Suprapubic skin (tissue), 4 donors: ENCODE results near the gene TMEM88. TPM values are rescaled to one million over a fixed set of nuclear protein-coding genes. Genes with fewer than 3 reads are reported as not detected.
"Not testable (repeated sequence)": the region's sequence is repeated elsewhere in the genome, so short reads cannot be mapped to it uniquely, and the experiment has no call there.

Source experiments
- DNase-seq, 2 donors: peaks; one replicate each; pipeline ENCODE4 v3.0.0-alpha.2; 2019; ENCODE audit warnings: low spot score in 2 of 2
- H3K27ac ChIP-seq: fragments of 200-600 bp; sonication (generic); one replicate; pipeline ENCODE4 v1.5.1; 2019
- H3K27me3 ChIP-seq: fragments of 200-600 bp; sonication (generic); one replicate; pipeline ENCODE4 v1.5.1; 2019
- H3K36me3 ChIP-seq: fragments of 200-600 bp; sonication (generic); one replicate; pipeline ENCODE4 v1.5.1; 2019
- H3K4me1 ChIP-seq: fragments of 200-600 bp; sonication (generic); one replicate; pipeline ENCODE4 v1.5.1; 2019
- H3K4me3 ChIP-seq: fragments of 200-600 bp; sonication (generic); one replicate; pipeline ENCODE4 v1.5.1; 2019; ENCODE audit warnings: mild to moderate bottlenecking
- H3K9me3 ChIP-seq: fragments of 200-600 bp; sonication (generic); one replicate; pipeline ENCODE4 v1.5.1; 2019
- EP300 ChIP-seq: sonication (generic); formaldehyde crosslinking; IDR thresholded peaks from one replicate; pipeline ENCODE4 v1.6.1; 2017; ENCODE audit warnings: antibody characterized with exemption
- POLR2A ChIP-seq, 2 donors: fragments of 450-650 bp; IDR thresholded peaks; one replicate each; pipeline ENCODE4 v1.6.1; 2017; ENCODE audit warnings: antibody characterized with exemption in 2 of 2, mild to moderate bottlenecking in 2 of 2, moderate library complexity in 2 of 2
- POLR2AphosphoS5 ChIP-seq, 3 donors: sonication (generic); formaldehyde crosslinking; IDR thresholded peaks; one replicate each; pipeline ENCODE4 v1.6.1; 2017; ENCODE audit warnings: antibody characterized with exemption in 3 of 3
- WGBS: methylation state at CpG from one replicate; pipeline ENCODE4 v1.1.5; 2018; 5-methylcytosine and 5-hydroxymethylcytosine counted together
- total RNA-seq, 4 donors: library from RNA; depleted of rRNA; stranded (reverse); fragments of >200 nt; gene quantifications; one replicate each; pipeline ENCODE4 v1.1.0, GENCODE V29; 2016
- TF ChIP-seq, protein P1 (sequence below), 2 donors: fragments of 200-600 bp in 1 of 2; fragments of 450-650 bp in 1 of 2; sonication (generic) in 1 of 2; IDR thresholded peaks; one replicate each; pipeline ENCODE4 v1.5.1; 2016 to 2019; ENCODE audit warnings: antibody characterized with exemption in 2 of 2, mild to moderate bottlenecking in 1 of 2, moderate library complexity in 1 of 2

The TMEM88 gene
- total RNA-seq, 4 donors from 2014 or later: 4.2 to 7.6 (median 5.1) TPM

DNA sequence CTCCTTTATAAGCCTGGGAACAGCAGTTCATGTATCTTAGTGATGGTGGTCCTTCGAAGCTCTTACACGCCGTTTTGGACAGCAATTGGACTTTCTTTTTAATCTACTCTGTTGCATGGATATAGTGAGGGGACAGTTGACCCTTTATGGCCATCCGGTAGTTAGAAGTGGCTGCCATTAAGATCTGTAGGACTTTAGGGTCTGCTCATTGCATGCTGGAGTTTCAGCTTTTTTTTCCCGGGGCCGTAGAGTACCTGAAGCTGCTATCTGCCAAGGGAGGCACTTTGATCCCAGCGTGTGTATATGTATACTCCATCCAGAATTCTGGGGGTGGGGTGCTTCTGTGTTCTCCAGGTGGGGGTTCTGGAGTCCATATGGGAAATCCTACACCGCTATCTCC, 4.2 kb downstream of the TMEM88 start:
- Histone ChIP-seq H3K27me3 (no peaks in the 10 kb centered on the region), H3K9me3 (no peaks in the 10 kb centered on the region), H3K27ac (no peak overlapping the region), H3K4me1 (peaks cover 41% of the 10 kb centered on the region), H3K4me3 (peak overlapping the region; percentile 71), H3K36me3 (peaks cover under 1% of the 10 kb centered on the region)
- no peak for TF ChIP-seq EP300
- no peak for TF ChIP-seq POLR2A (IDR thresholded peaks at IDR 0.05)
- TF ChIP-seq, protein P1, sequence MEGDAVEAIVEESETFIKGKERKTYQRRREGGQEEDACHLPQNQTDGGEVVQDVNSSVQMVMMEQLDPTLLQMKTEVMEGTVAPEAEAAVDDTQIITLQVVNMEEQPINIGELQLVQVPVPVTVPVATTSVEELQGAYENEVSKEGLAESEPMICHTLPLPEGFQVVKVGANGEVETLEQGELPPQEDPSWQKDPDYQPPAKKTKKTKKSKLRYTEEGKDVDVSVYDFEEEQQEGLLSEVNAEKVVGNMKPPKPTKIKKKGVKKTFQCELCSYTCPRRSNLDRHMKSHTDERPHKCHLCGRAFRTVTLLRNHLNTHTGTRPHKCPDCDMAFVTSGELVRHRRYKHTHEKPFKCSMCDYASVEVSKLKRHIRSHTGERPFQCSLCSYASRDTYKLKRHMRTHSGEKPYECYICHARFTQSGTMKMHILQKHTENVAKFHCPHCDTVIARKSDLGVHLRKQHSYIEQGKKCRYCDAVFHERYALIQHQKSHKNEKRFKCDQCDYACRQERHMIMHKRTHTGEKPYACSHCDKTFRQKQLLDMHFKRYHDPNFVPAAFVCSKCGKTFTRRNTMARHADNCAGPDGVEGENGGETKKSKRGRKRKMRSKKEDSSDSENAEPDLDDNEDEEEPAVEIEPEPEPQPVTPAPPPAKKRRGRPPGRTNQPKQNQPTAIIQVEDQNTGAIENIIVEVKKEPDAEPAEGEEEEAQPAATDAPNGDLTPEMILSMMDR (IDR thresholded peaks at IDR 0.05): no peak
- no peak for TF ChIP-seq POLR2AphosphoS5 (IDR thresholded peaks at IDR 0.05)
- WGBS: 79% methylated on average over 8 of the region's 8 CpGs
- DNase-seq: no peak

DNA sequence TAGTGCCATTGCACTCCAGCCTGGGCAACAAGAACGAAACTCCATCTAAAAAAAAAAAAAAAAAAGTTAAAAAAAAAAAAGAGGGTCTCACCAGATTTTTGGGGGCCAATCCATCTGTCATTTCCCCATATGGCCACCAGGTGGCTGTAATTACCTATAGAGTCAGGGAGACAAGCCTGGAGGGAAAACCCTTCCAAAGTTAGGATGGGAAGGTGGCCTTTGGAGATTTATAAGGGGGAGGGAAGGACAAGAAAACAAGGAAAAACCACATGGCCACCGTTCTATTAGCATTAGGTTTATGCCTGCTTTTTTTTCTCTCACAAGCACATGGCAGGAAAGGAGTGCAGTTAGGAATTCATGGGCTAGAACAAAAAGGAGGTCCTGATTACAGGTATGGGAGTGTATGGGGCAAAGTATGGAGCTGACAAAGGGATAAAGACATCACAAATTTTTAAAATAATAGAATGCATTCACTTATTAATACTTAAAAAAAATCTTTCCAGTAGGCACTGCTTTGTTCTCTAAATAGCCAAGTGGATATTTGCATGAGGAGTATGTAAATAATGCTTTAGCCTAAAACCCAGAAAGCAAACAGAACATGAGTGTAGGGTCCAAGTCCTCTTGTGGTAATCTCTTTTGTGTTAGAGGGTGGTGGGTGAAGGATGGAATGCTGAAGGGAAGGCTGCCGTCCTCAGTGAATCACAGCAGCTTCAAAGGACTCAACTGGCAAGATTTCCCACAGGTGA, 8.0 kb downstream of the TMEM88 start:
- WGBS: 36% methylated on average over 3 of the region's 3 CpGs
- Histone ChIP-seq H3K27ac (no peak overlapping the region), H3K36me3 (no peaks in the 10 kb centered on the region), H3K27me3 (no peaks in the 10 kb centered on the region), H3K4me3 (no peak overlapping the region), H3K4me1 (peaks cover 30% of the 10 kb centered on the region), H3K9me3 (no peaks in the 10 kb centered on the region)
- TF ChIP-seq EP300 (no peak), POLR2A (IDR thresholded peaks at IDR 0.05) (no peak)
- TF ChIP-seq, protein P1 (IDR thresholded peaks at IDR 0.05): peak; percentile 52 to 81
- no peak for DNase-seq

GRCh38 chr17:7864384-7864783, 9.5 kb downstream of the TMEM88 start:
- peaks cover 24% of the 10 kb centered on the region for H3K4me1 ChIP-seq
- H3K9me3 ChIP-seq, H3K27me3 ChIP-seq, DNase-seq, H3K27ac ChIP-seq, H3K4me3 ChIP-seq, H3K36me3 ChIP-seq: not testable (repeated sequence)
- 52% methylated on average over 5 of the region's 5 CpGs for WGBS

DNA sequence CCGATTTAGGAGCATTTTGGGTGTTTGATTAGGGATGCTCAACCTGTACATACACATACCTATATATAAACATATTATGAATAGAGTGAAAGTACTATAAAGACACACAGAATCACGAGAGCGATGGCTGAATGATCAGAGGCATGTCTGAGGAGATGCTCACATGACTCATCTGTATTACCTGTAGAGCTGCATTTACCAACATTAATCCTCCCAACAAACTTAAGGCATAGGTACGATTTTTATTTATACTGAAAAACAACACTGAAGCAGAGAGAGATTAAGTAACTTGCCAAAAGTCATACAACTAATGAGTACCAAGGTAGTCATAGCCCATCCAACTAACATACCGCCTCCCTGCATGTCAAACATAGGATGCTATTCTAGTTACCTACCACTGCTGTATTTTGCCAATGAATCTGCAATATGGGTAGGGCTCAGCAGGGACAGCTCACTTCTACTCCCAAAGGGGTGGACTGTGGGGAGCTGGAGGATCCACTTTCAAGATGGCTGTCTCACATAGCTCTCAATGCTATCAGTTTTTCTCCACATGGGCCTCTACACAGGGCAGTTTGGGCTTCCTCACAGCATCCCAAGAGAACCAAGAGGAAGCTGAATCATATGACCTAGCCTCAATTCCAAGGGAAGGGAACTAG, 10.3 kb downstream of the TMEM88 start:
- Histone ChIP-seq H3K4me3 (no peak overlapping the region), H3K4me1 (peaks cover 24% of the 10 kb centered on the region), H3K27ac (no peak overlapping the region), H3K27me3 (no peaks in the 10 kb centered on the region), H3K36me3 (no peaks in the 10 kb centered on the region), H3K9me3 (no peaks in the 10 kb centered on the region)
- WGBS: 88% methylated on average over 5 of the region's 5 CpGs
- no peak for DNase-seq
- no peak for TF ChIP-seq POLR2A (IDR thresholded peaks at IDR 0.05)
- TF ChIP-seq, protein P1 (IDR thresholded peaks at IDR 0.05): no peak
- no peak for TF ChIP-seq EP300
- TF ChIP-seq POLR2AphosphoS5 (IDR thresholded peaks at IDR 0.05): no peak

DNA sequence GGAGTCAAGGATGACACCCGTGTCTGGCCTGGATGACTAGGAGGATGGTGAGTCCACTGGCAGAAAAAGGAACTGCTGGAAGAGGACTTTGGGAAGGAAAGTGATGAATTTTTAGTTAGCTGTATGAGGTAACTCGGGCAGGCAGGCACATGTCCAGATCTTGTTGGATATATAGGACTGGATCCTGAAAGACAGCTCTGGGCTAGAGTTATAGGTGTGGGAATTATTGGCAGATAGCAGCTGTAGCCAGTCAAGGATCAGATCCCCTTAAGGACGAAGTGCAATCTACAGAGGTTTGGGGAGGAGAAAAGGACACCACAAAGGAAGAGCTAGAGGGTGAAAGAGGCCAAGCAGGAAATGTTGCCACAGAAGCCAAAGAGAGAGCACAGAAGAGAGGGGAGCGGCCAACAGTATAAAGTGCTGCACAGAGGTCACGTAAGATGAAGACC, 13.0 kb downstream of the TMEM88 start:
- Histone ChIP-seq H3K36me3 (peaks cover 3% of the 10 kb centered on the region), H3K9me3 (no peaks in the 10 kb centered on the region), H3K4me3 (no peak overlapping the region), H3K4me1 (peaks cover 22% of the 10 kb centered on the region), H3K27me3 (no peaks in the 10 kb centered on the region), H3K27ac (no peak overlapping the region)
- no peak for TF ChIP-seq POLR2AphosphoS5 (IDR thresholded peaks at IDR 0.05)
- TF ChIP-seq, protein P1 (IDR thresholded peaks at IDR 0.05): no peak
- TF ChIP-seq EP300: no peak
- no peak for TF ChIP-seq POLR2A (IDR thresholded peaks at IDR 0.05)
- WGBS: 47% methylated on average over 5 of the region's 5 CpGs
- peak in 1 of 2 donors; percentile 34 for DNase-seq
